H1 (cell line): ENCODE results near the gene KHDRBS2. TPM values are rescaled to one million over a fixed set of nuclear protein-coding genes. Genes with fewer than 3 reads are reported as not detected.

Source experiments
- CTCF ChIA-PET: fragments of 300-600 bp; sonication (Branson Sonifier 250); formaldehyde crosslinking; loops from one replicate; lab custom pipeline; 2021; ENCODE audit not compliant: partially characterized antibody; lab: Charles Lee
- POLR2A ChIA-PET: fragments of 300-600 bp; sonication (Branson Sonifier 250); formaldehyde crosslinking; loops from one replicate; lab custom pipeline; 2021; ENCODE audit warnings: inconsistent platforms; ENCODE audit not compliant: partially characterized antibody; lab: Charles Lee
- DNase-seq, 2 experiments: peaks; one replicate each; pipeline versions ENCODE4 v3.0.0 to v3.0.0-alpha.2; 2010 to 2022; ENCODE audit warnings: low spot score in 2 of 2, low read depth in 1 of 2, mixed read lengths in 1 of 2
- FAIRE-seq: peaks from 2 replicates; lab custom pipeline; 2011; peaks lifted over from hg19 to GRCh38; lab: Jason Lieb, UNC
- H2AFZ ChIP-seq: 2 replicates; pipeline ENCODE4 v1.8.1; 2012; ENCODE audit warnings: low read length, inconsistent platforms
- H2AK5ac ChIP-seq: 2 replicates; pipeline ENCODE4 v1.6.1; 2013; ENCODE audit warnings: low read depth, low read length
- H2BK120ac ChIP-seq: replicated peaks from 2 replicates; pipeline ENCODE3; 2013; ENCODE audit warnings: low read depth, low read length, inconsistent platforms
- H2BK12ac ChIP-seq: 2 replicates; pipeline ENCODE4 v1.6.1; 2013; ENCODE audit warnings: low read depth, low read length
- H2BK15ac ChIP-seq: 2 replicates; pipeline ENCODE4 v1.6.1; 2013; ENCODE audit warnings: low read length
- H2BK20ac ChIP-seq: 2 replicates; pipeline ENCODE4 v1.6.1; 2013; ENCODE audit warnings: low read length
- H2BK5ac ChIP-seq: 2 replicates; pipeline ENCODE4 v1.6.1; 2013; ENCODE audit warnings: low read depth, low read length
- H3K14ac ChIP-seq: 2 replicates; pipeline ENCODE4 v1.6.1; 2013; ENCODE audit warnings: inconsistent platforms; ENCODE audit not compliant: insufficient read length
- H3K18ac ChIP-seq: 2 replicates; pipeline ENCODE4 v1.6.1; 2013; ENCODE audit warnings: low read length; ENCODE audit errors: extremely low read depth
- H3K23ac ChIP-seq: 2 replicates; pipeline ENCODE4 v1.6.1; 2013; ENCODE audit warnings: inconsistent platforms; ENCODE audit not compliant: insufficient read length
- H3K23me2 ChIP-seq: 2 replicates; pipeline ENCODE4 v1.6.1; 2013; ENCODE audit warnings: low read depth, low read length
- H3K27ac ChIP-seq: 2 replicates; pipeline ENCODE4 v1.6.1; 2011; ENCODE audit warnings: low read depth, low read length, inconsistent platforms
- H3K27me3 ChIP-seq, 4 experiments: replicated peaks in 1 of 4; 1 replicate in 1 of 4; 2 replicates in 3 of 4; pipeline versions ENCODE4 v1.6.1 to v1.8.1; 2011 to 2013; ENCODE audit warnings: low read length in 3 of 4, mild to moderate bottlenecking in 3 of 4, inconsistent platforms in 2 of 4, mixed read lengths in 2 of 4, moderate library complexity in 1 of 4; ENCODE audit not compliant: control insufficient read depth in 3 of 4, insufficient read depth in 3 of 4; ENCODE audit errors: extremely low read depth in 1 of 4
- H3K36me3 ChIP-seq, 4 experiments: 2 replicates each; pipeline versions ENCODE4 v1.6.1 to v1.8.1; 2011 to 2013; ENCODE audit warnings: mild to moderate bottlenecking in 4 of 4, low read length in 3 of 4, moderate library complexity in 2 of 4, control low read depth in 1 of 4, inconsistent platforms in 1 of 4; ENCODE audit not compliant: insufficient read depth in 4 of 4, control insufficient read depth in 2 of 4
- H3K4ac ChIP-seq: replicated peaks from 2 replicates; pipeline ENCODE3; 2013; ENCODE audit warnings: low read length, low read depth, mixed read lengths, inconsistent platforms; ENCODE audit not compliant: insufficient read length
- H3K4me1 ChIP-seq, 4 experiments: replicated peaks in 1 of 4; 1 replicate in 1 of 4; 2 replicates in 3 of 4; pipeline versions ENCODE4 v1.6.1 to v1.8.1; 2011 to 2013; ENCODE audit warnings: low read length in 3 of 4, inconsistent platforms in 2 of 4, mixed read lengths in 1 of 4; ENCODE audit not compliant: insufficient read depth in 4 of 4, control insufficient read depth in 3 of 4
- H3K4me2 ChIP-seq, 2 experiments: 2 replicates each; pipeline versions ENCODE4 v1.6.1 to v1.8.1; 2011 to 2013; ENCODE audit warnings: low read depth in 2 of 2, low read length in 2 of 2, control low read depth in 1 of 2, inconsistent platforms in 1 of 2, mild to moderate bottlenecking in 1 of 2; ENCODE audit not compliant: insufficient read depth in 1 of 2
- H3K4me3 ChIP-seq, 4 experiments: fragments of 200-600, 300-600 bp in 1 of 4; sonication (generic), shearing (Covaris generic), sonication (Bioruptor Twin) in 1 of 4; 2 replicates each; pipeline versions ENCODE4 v1.5.1 to v1.8.1; 2011 to 2016; ENCODE audit warnings: low read length in 4 of 4, low read depth in 3 of 4, control low read depth in 2 of 4, inconsistent platforms in 2 of 4, mild to moderate bottlenecking in 2 of 4, mixed read lengths in 1 of 4, moderate library complexity in 1 of 4; ENCODE audit not compliant: insufficient read depth in 2 of 4; ENCODE audit errors: extremely low read depth in 1 of 4
- H3K56ac ChIP-seq: replicated peaks from 2 replicates; pipeline ENCODE3; 2013; ENCODE audit warnings: low read depth, mild to moderate bottlenecking, mixed read lengths, low read length, inconsistent platforms; ENCODE audit not compliant: insufficient read length
- H3K79me1 ChIP-seq: 2 replicates; pipeline ENCODE4 v1.6.1; 2013; ENCODE audit warnings: low read depth, low read length, control low read depth
- H3K79me2 ChIP-seq, 2 experiments: 2 replicates each; pipeline versions ENCODE4 v1.6.1 to v1.8.1; 2012 to 2013; ENCODE audit warnings: low read length in 2 of 2, mild to moderate bottlenecking in 2 of 2, inconsistent platforms in 1 of 2; ENCODE audit not compliant: insufficient read depth in 2 of 2, control insufficient read depth in 1 of 2
- H3K9ac ChIP-seq, 4 experiments: replicated peaks in 1 of 4; 1 replicate in 1 of 4; 2 replicates in 3 of 4; pipeline versions ENCODE4 v1.6.1 to v1.8.1; 2011 to 2013; ENCODE audit warnings: low read depth in 3 of 4, low read length in 3 of 4, control low read depth in 2 of 4, mild to moderate bottlenecking in 2 of 4, moderate library complexity in 2 of 4, inconsistent platforms in 1 of 4; ENCODE audit errors: extremely low read depth in 1 of 4
- H3K9me3 ChIP-seq, 2 experiments: 2 replicates each; pipeline versions ENCODE4 v1.6.1 to v1.8.1; 2012 to 2013; ENCODE audit warnings: mild to moderate bottlenecking in 2 of 2, moderate library complexity in 2 of 2, control low read depth in 1 of 2, inconsistent platforms in 1 of 2, low read depth in 1 of 2, low read length in 1 of 2, mixed read lengths in 1 of 2; ENCODE audit not compliant: insufficient read depth in 2 of 2
- H4K20me1 ChIP-seq, 2 experiments: replicated peaks in 1 of 2; 2 replicates each; pipeline versions ENCODE3 to v1.8.1; 2011 to 2013; ENCODE audit warnings: inconsistent platforms in 2 of 2, low read length in 2 of 2, mild to moderate bottlenecking in 1 of 2; ENCODE audit not compliant: insufficient read depth in 2 of 2, control insufficient read depth in 1 of 2
- H4K5ac ChIP-seq: 2 replicates; pipeline ENCODE4 v1.6.1; 2013; ENCODE audit warnings: low read length, low read depth, mixed read lengths, inconsistent platforms; ENCODE audit not compliant: insufficient read length
- H4K8ac ChIP-seq: 2 replicates; pipeline ENCODE4 v1.8.0; 2013; ENCODE audit warnings: mild to moderate bottlenecking, moderate library complexity, low read length, inconsistent platforms; ENCODE audit not compliant: insufficient read depth; ENCODE audit errors: extremely low read depth
- H4K91ac ChIP-seq: replicated peaks from 2 replicates; pipeline ENCODE3; 2013; ENCODE audit warnings: low read length, mixed read lengths, inconsistent platforms; ENCODE audit not compliant: insufficient read length
- CREB1 ChIP-seq: IDR thresholded peaks from 2 replicates; pipeline ENCODE4 v1.6.1; 2012; ENCODE audit warnings: inconsistent platforms
- SRF ChIP-seq: IDR thresholded peaks from 2 replicates; pipeline ENCODE4 v1.6.1; 2011; ENCODE audit warnings: mild to moderate bottlenecking, low read depth, low read length, moderate library complexity
- WGBS, 2 experiments: shearing (Covaris generic) in 1 of 2; methylation state at CpG; one replicate each; pipeline versions ENCODE4 v1.1.6 to v1.1.7; 2013 to 2015; ENCODE audit warnings: low lambda C conversion rate in 2 of 2, mixed read lengths in 2 of 2, inconsistent platforms in 1 of 2, low coverage in 1 of 2, missing lambda C conversion rate in 1 of 2; ENCODE audit not compliant: insufficient replicate concordance in 2 of 2, insufficient coverage in 1 of 2, insufficient read length in 1 of 2; ENCODE audit errors: extremely low coverage in 1 of 2, missing lambda C conversion rate in 1 of 2; 5-methylcytosine and 5-hydroxymethylcytosine counted together
- polyA plus RNA-seq, 7 experiments: library from polyadenylated mRNA; depleted of rRNA in 3 of 7; stranded (reverse) in 5 of 7; unstranded in 2 of 7; fragments of >200 nt in 5 of 7; fragments of 200-250 nt in 2 of 7; gene quantifications; 1 replicate in 5 of 7; 2 replicates in 1 of 7; 4 replicates in 1 of 7; pipeline versions ENCODE4 v1.2.1 to v1.2.3, GENCODE V29; 2011 to 2013; ENCODE audit warnings: missing spikeins in 2 of 7, mixed read lengths in 2 of 7
- total RNA-seq: library from RNA; stranded (reverse); fragmentation: NEBNext Ultra II Directional; extraction: Animal tissue kit (Norgen Biotek cat#: 25700); gene quantifications from 2 replicates; pipeline ENCODE4 v1.2.1, GENCODE V29; 2021

KHDRBS2 gene
- total and polyA plus RNA-seq, 2 of the 8 experiments (the other 6 are each of a cell fraction or from before 2014, with no cell fraction given), result 5.2 to 7.7 TPM

DNA sequence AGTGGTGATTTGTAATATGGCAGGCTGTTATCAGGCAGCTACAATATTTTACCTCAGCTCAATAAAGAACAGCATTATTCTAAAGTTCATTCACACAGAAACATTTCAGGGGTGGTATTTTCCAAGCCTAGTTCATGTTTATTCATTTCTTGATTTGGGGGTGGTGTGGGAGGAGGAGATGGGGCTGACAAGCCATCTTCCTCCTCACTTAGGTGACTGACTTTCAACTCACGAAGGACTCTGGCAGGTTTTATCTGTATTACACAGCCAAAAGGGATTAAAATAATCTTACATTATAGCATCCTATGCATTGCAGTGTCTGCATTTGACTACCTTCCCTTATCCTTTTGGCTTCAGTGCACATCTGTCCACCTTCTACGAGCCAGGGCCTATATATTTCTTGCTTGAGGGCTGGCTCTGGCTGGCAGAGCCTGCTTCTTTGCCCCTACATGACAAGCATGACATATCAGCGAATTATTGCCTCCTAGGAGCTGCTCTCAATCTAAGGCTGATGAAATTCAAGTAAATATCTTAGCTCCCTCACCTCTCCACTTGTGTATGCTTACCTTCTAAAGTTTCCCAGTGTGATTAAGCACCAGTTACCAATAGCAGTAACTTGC lies 20.0 kb downstream of the KHDRBS2 start:
- Histone ChIP-seq H2AFZ (no peak overlapping the region), H2BK120ac (no peak overlapping the region), H4K8ac (no peak overlapping the region), H3K14ac (no peak overlapping the region), H3K18ac (no peak overlapping the region), H4K20me1 (no peaks in the 10 kb centered on the region), H2BK20ac (no peak overlapping the region), H2BK5ac (no peak overlapping the region), H4K5ac (no peak overlapping the region), H3K27ac (no peak overlapping the region), H3K4ac (no peak overlapping the region), H3K23ac (no peak overlapping the region), H3K23me2 (no peaks in the 10 kb centered on the region), H3K4me3 (no peak overlapping the region), H3K79me2 (peaks cover 0 to 79% of the 10 kb centered on the region in 2 experiments; a peak in 2 of 4 replicates), H2BK15ac (no peak overlapping the region), H4K91ac (no peak overlapping the region), H3K4me1 (peaks cover 0 to 4% (median 1%) of the 10 kb centered on the region in 4 experiments; a peak in 3 of 7 replicates), H3K9me3 (no peaks in the 10 kb centered on the region), H3K56ac (no peak overlapping the region), H3K27me3 (no peaks in the 10 kb centered on the region), H2BK12ac (no peak overlapping the region), H3K36me3 (no peaks in the 10 kb centered on the region), H2AK5ac (no peak overlapping the region), H3K9ac (no peak overlapping the region), H3K4me2 (no peak overlapping the region), H3K79me1 (peaks cover 2% of the 10 kb centered on the region; the same call in 1 of the 2 replicates)
- ChIA-PET CTCF (interaction anchor here (0.8 to 1.6 kb wide), 3 partner anchors 9 to 18 kb away, joined by 3 to 4 read pairs (median 4); no protein-coding TSS in a partner anchor), POLR2A (no interaction called here)
- FAIRE-seq (no peak), DNase-seq (no peak)
- 91% methylated on average over 3 of the region's 3 CpGs; no CpG with 5 or more reads in 1 of the 2 experiments for WGBS, 2 experiments
- TF ChIP-seq CREB1, result no peak
- no peak for TF ChIP-seq SRF
